Activated naive CD4-positive, alpha-beta T cell treated with anti-CD3 and anti-CD28 coated beads, Interleukin-2, amount 50 U/mL, for 72 hours (primary cell): ENCODE results near the gene CMBL. TPM values are rescaled to one million over a fixed set of nuclear protein-coding genes. Genes with fewer than 3 reads are reported as not detected.
"Not testable (repeated sequence)": the region's sequence is repeated elsewhere in the genome, so short reads cannot be mapped to it uniquely, and the experiment has no call there.

Experiments
- ATAC-seq, 2 donors: fragments of 150-1000 bp; cut with Tn5 transposase; 2 replicates each; pipeline ENCODE4 v1.10.0; 2021; ENCODE audit warnings: mild to moderate bottlenecking in 2 of 2, moderate library complexity in 2 of 2
- DNase-seq, 2 donors: peaks; one replicate each; pipeline ENCODE4 v3.0.0; 2021 to 2022; ENCODE audit warnings: low spot score in 2 of 2
- H3K27ac Mint-ChIP-seq, 2 donors: one replicate each; pipeline ENCODE4 v1.8.0; 2022; ENCODE audit warnings: mild to moderate bottlenecking in 2 of 2, mixed read lengths in 2 of 2
- H3K36me3 Mint-ChIP-seq, 2 donors: one replicate each; pipeline ENCODE4 v1.8.0; 2022; ENCODE audit warnings: mixed read lengths in 2 of 2
- H3K9me3 Mint-ChIP-seq, 2 donors: one replicate each; pipeline ENCODE4 v1.8.0; 2022; ENCODE audit warnings: mixed read lengths in 2 of 2
- total RNA-seq, 2 donors: library from RNA; stranded (reverse); gene quantifications; one replicate each; pipeline ENCODE4 v1.2.3, GENCODE V29; 2022

CMBL gene
- total RNA-seq, 2 donors from 2014 or later = 0.80 to 1.7 TPM

DNA sequence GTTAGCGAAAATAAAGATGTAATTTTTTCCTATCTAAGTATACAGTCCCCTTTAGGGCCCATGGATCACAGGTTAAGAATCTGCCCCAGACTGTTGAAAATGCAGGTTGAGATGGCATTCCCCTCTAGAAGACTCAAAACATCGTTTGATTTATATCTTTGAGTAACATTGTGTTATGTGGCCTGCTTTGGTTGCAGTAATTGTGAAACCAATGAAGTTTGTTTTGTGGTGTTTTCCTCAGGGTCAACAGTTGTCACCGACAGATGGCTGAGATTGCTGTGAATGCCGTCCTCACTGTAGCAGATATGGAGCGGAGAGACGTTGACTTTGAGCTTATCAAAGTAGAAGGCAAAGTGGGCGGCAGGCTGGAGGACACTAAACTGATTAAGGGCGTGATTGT is 49.8 kb downstream of the CMBL start:
- Mint-ChIP-seq H3K27ac (peak overlapping the region; percentile 62 to 91), H3K9me3 (no peaks in the 10 kb centered on the region), H3K36me3 (peaks cover 40 to 52% of the 10 kb centered on the region in 2 donors)
- ATAC-seq (peak in 1 of 2 donors; percentile 85), DNase-seq (no peak)

DNA sequence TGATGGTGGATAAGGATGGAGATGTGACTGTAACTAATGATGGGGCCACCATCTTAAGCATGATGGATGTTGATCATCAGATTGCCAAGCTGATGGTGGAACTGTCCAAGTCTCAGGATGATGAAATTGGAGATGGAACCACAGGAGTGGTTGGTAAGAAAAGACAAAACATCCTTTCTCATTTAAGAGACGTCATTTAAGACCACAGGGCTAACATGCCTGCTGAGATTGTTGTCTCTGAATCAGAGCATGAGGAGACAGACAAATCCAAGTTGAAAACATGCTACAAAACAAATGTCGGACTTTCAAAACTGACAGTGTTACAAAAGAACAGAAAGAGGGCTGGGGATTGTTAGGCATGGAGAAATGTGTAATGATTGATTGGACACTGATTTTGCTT is 53.0 kb downstream of the CMBL start:
- Mint-ChIP-seq H3K27ac (peak overlapping the region in 1 of 2 donors; percentile 6), H3K36me3 (peaks cover 47 to 57% of the 10 kb centered on the region in 2 donors), H3K9me3 (no peaks in the 10 kb centered on the region)
- DNase-seq = no peak
- ATAC-seq = no peak

DNA sequence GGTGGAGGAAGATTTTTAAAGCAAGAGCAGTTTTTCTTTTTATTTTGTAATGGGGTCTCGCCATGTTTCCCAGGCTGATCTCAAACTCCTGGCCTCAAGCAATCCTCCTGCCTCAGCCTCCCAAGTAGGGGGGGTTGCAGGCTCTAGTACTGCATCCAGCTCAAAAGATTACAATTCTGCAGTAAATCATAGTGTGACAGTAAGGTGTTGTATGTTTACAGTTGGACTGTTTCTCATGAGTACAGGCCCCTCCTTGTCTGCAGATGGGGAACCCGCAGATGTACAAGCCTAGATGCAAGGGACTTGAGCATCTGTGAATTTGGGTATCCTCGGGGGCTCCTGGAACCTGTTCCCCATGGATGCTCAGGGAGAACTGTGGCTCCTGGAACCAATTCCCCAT is 54.3 kb downstream of the CMBL start:
- DNase-seq (no peak), ATAC-seq (no peak)
- peaks cover 49 to 50% of the 10 kb centered on the region in 2 donors for H3K36me3 Mint-ChIP-seq
- peak overlapping the region in 1 of 2 donors; percentile 55 for H3K27ac Mint-ChIP-seq
- no peaks in the 10 kb centered on the region for H3K9me3 Mint-ChIP-seq

DNA sequence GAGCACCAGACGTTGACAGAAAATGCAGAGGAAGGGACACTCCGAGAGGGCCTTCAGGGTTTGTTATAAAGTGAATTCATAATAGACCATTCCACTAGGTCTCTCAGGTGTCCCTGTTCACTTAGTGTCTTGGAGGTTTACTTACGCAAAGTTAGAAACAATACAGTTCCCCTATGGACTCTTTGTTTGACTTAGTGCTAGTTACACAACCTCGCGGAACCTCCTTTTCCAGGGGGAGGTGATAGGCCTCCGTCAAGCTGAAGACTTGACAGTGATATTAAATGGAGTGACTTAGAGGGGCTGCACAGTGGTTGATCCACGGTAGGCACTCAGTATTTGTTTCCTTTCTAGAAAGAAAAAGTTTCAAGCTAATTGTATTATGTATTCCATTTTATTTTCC is 56.3 kb downstream of the CMBL start:
- peaks cover 42 to 47% of the 10 kb centered on the region in 2 donors for H3K36me3 Mint-ChIP-seq
- peak overlapping the region; percentile 96 to 99 for H3K27ac Mint-ChIP-seq
- no peaks in the 10 kb centered on the region for H3K9me3 Mint-ChIP-seq
- DNase-seq = no peak
- no peak for ATAC-seq

DNA sequence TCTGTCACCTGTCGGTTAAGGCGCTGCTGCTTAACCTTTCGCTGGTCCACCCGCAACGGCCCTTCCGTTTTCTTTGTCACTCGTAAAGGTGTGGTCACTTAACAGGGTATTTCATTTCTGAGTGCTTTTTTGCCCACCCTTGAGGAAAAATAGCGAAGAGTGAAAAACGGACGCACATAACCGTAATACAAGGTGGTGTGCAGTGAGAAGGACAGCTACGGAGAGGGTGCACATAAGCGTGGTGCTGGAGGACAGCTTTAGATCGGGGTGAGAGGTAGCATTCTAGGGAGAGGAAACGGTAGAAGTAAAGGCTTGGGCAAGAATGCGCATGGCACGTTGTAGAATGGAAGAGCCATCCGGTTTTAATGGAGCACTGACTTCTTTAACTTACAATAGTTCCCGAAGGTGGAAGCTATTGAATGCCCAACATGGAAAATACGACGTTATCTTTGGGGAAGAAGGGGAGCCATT is 56.9 kb downstream of the CMBL start:
- DNase-seq = no peak
- Mint-ChIP-seq H3K9me3 (no peaks in the 10 kb centered on the region), H3K36me3 (peaks cover 38 to 44% of the 10 kb centered on the region in 2 donors), H3K27ac (peak overlapping the region; percentile 96 to 99)
- ATAC-seq = peak in 1 of 2 donors; percentile 11

DNA sequence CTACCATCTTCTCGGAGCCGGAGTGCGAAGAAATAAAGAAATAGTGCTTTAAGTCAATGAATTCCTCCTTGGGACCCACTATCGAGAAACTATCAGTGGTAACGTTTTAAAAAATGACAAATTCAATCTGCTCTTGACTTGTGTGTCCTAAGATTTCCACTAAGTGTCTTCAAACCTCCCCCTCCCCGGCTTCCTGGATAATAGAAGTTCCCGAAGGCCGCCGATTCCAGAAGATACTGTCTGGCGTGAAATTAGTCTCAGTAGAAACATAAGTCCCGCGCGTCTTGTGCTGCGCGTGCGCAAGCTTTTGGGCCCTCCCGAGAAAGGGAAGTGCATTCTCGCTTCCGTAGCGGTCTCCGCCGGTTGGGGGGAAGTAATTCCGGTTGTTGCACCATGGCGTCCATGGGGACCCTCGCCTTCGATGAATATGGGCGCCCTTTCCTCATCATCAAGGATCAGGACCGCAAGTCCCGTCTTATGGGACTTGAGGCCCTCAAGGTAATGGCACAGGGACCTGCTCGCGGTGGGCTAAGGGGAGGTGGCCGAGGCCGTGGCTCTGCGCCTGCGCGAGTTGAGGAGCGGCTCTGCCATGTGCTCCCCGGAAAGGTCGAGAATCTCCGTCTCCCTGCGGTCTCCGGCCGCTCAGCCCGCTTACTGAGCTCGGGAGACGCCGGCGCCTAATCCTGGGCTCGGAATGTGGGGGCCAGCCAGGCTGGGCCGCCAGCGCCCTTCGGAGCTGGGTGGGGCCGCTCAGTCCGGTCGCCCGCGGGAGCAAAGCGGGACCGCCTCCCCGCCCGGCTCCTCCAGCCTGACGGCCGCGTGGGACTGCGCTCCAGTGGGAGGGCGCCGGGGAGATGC is 57.5 kb downstream of the CMBL start, which contains the start of gene CCT5:
TSS of gene CCT5 (plus strand) at position 333 of the 858 bp plus-strand sequence. CDS start at position 394, 61 bp downstream.
- H3K9me3 Mint-ChIP-seq = no peaks in the 10 kb centered on the region
- peak; percentile 81 to 86 for ATAC-seq
- H3K27ac Mint-ChIP-seq = peak within 1 kb of the TSS; percentile 99 to 100
- H3K36me3 Mint-ChIP-seq = peaks cover 31 to 41% of the 10 kb centered on the region in 2 donors
- peak; percentile 80 to 94 for DNase-seq

DNA sequence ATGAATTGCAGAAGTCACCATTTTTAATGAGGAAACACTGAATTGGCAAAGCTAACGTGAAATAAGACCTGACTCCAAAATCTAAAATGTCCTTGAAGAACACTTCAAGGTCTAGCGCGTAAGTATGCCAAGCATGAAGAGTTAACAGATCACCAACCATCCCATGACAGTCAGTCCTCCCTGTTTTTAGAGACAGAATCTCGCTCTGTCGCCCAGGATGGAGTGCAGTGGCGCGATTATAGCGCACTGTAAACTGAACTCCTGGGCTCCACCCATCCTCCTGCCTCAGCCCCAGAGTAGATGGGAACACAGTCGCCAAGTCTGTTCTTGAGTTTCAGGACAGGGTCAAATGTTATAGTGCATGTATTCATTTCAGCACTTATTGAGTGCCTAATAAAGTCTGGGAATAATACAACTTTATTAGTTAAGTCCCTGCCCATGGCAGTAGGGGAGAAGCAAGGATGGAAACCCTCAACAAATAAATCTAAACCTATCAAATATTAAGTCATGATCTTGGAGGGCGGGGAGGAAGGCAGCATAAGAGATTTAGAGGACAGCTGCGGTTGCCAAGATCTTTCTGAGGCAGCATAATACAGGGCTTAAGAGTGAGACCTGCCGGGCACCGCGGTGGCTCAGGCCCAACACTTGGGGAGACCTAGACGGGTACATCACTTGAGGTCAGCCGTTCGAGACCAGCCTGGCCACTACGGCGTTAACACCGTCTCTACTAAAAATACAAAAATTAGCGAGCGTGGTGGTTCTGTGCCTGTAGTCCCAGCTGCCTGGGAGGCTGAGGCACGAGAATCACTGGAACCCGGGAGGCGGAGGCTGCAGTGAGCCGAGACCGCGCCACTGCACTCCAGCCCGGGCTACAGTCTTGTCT is 59.1 kb downstream of the CMBL start:
- Mint-ChIP-seq H3K27ac (peak overlapping the region; percentile 99 to 100), H3K9me3 (no peaks in the 10 kb centered on the region), H3K36me3 (peaks cover 23 to 33% of the 10 kb centered on the region in 2 donors)
- no peak for DNase-seq
- peak; percentile 2 to 6 for ATAC-seq

DNA sequence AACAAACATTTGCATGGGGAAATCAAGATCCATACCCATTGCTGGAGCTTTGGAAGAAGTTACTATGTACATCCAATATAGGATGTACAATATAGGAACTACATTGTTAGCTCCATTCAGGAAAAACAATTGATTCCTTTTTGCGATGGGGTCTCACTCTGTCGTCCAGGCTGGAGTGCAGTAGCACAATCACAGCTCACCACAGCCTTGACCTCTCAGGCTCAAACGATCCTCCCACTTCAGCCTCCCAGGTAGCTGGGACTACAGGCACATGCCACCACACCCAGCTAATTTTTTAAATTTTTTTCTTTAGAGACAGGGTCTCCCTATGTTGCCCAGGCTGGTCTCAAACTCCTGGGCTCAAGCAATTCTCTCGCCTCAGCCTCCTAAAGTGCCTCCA is 60.5 kb downstream of the CMBL start:
- H3K9me3 Mint-ChIP-seq, H3K27ac Mint-ChIP-seq, DNase-seq, ATAC-seq: not testable (repeated sequence)
- H3K36me3 Mint-ChIP-seq = peaks cover 22 to 32% of the 10 kb centered on the region in 2 donors

DNA sequence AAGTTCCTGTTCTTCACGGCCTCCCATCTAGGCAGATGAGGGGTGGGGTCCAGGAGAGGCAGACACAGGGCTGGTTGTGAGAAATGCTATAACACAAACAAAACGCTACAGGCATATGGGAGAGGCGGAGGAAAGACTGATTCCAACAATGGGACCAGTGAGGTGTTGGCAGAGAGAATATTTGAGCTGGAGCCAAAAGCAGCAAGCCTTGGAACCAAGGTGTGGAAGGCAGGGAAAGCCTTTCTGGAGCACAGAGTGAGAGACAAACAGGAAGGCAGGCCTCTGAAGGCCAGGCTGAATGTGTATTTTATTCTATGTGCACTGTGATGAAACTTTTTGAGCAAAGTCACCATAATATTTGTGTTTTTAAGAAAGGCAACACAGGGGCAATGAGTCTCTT is 60.9 kb downstream of the CMBL start:
- Mint-ChIP-seq H3K27ac (no peak overlapping the region), H3K9me3 (no peaks in the 10 kb centered on the region), H3K36me3 (peaks cover 17 to 28% of the 10 kb centered on the region in 2 donors)
- DNase-seq = no peak
- ATAC-seq = no peak

DNA sequence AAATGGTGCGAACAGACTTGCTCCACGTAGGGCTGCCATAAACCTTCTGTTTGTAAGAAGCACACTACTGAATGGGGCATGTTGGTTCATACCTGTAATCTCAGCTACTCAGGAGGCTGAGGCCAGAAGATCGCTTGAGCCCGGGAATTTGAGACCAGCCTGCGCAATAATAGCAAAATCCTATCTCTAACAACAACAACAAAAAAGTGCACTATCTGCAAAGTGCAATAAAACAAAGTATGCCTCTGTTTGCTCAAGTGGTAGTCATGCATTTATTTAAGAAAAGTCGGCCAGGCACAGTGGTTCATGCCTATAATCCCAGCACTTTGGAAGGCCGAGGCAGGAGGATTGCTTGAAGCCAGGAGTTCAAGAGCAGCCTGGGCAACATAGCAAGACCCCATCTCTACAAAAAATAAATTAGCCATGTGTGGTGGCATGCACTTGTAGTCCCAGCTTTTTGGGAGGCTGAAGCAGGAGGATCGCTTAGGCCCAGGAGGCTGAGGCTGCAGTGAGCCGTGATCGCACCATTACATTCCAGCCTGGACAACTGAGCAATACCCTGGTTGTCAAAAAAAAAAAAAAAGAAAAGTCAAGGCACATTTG is 63.3 kb downstream of the CMBL start:
- ATAC-seq = no peak
- no peak for DNase-seq
- Mint-ChIP-seq H3K27ac (no peak overlapping the region), H3K36me3 (peaks cover 5 to 15% of the 10 kb centered on the region in 2 donors), H3K9me3 (no peaks in the 10 kb centered on the region)

DNA sequence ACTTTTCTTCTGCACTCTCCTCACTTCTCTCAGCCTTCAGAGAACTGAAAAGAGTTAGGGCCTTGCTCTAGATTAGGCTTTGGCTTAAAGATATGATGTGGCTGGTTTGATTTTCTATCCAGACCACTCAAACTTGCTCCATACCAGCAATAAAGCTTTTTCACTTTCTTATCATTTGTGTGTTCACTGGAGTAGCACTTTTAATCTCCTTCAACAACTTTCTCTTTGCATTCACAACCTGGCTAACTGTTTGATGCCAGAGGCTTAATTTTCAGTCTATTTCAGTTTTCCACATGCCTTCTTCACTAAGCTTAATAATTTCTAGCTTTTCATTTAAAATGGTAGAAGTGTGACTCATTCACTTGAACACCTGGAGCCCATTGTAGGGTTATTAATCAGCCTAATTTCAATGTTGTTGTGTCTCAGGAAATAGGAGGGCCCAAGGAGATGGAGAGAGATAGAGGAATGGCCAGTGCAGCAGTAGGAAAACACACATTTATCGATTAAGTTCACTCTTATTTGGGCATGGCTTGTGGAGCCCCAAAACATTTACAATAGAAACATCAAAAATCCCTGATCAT is 64.0 kb downstream of the CMBL start:
- H3K36me3 Mint-ChIP-seq = peaks cover 5 to 13% of the 10 kb centered on the region in 2 donors
- no peak for DNase-seq

DNA sequence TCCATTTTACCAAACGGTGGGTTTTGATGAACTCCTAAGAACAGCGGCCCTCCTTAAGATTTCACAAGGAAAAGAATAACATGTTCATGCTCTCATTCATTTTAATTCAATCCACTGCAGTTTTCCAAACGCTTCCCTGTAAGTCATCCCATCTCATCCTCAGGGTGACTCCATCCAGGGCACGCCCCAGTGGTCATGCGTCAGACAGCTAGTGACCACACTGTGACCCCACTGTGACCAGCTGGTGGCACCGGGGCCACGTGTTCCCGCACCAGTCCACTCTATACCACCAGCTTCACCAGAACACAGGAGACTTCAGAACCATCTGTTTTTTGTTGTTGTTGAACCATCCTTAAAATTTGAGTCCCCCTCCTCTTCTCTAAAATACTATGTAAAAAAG is 72.4 kb downstream of the CMBL start:
- DNase-seq (no peak), ATAC-seq (no peak)
- Mint-ChIP-seq H3K36me3 (peaks cover 0 to 17% of the 10 kb centered on the region in 2 donors), H3K27ac (no peak overlapping the region), H3K9me3 (no peaks in the 10 kb centered on the region)

More for the DNA sequence above, 64.0 kb downstream of the CMBL start:
- Mint-ChIP-seq H3K9me3 (no peaks in the 10 kb centered on the region), H3K27ac (peak overlapping the region in 1 of 2 donors; percentile 17)
- ATAC-seq = peak in 1 of 2 donors; percentile 67

DNA sequence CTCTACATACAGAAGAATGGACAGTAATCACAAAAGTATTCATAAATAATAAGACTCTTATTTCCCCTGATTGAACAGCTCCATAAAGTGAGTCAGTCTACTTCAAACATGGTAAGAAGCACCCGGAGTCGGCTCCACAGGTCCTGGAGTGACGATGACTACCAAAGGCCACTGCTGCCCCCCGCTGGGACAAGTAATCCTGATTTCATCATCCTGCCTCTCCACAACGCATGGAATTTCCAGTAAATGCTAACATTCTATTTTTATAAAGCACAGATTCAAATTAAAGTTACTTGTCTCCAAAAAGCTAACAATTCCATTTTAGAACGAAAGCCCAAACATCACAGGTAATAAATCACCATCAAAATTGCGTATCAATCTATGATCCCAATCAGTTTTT is 74.2 kb downstream of the CMBL start:
- H3K9me3 Mint-ChIP-seq = no peaks in the 10 kb centered on the region
- peaks cover 0 to 18% of the 10 kb centered on the region in 2 donors for H3K36me3 Mint-ChIP-seq
- ATAC-seq (no peak), DNase-seq (no peak)
- H3K27ac Mint-ChIP-seq = no peak overlapping the region

DNA sequence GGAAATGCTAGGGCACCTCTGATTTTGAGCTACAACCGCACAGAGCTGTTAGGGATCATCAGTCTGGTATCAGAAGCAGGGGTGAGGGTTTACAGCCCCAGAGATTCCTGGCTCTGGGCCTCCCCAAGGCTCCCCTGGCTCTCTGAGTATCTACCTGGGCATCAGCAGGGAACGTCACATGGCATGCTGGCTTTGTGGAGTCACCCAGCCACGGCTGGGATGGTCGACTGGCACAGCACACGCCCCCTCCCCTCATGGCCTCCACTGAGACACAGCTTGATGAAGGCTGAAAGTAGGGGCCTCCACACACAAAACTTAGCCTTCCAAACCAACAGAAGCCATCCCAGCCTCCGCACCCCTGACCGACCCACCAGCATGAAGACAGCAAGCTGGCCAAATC is 74.7 kb downstream of the CMBL start:
- Mint-ChIP-seq H3K36me3 (peaks cover 0 to 16% of the 10 kb centered on the region in 2 donors), H3K27ac (no peak overlapping the region), H3K9me3 (no peaks in the 10 kb centered on the region)
- ATAC-seq = no peak
- DNase-seq = no peak

DNA sequence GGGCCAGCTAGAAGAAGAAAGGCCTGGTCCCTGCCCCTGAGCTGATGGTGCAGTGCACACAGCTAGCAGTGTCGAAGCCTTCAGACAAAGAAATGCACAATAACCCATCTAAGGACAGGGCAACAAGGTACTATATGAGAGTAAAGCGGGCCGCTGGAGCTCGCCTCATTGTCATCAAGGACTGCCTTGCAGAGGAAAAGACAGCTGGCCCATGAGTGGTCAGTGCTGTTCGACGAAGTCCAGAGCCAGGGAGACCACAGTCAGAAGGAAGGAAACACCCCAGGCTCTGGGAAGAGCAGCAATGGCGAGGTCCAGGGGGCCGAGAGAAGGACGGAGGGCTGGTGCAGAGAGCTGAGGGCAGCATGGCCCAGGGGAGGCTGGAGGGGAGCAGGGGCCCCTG is 75.3 kb downstream of the CMBL start:
- peaks cover under 1 to 17% of the 10 kb centered on the region in 2 donors for H3K36me3 Mint-ChIP-seq
- no peak for ATAC-seq
- no peaks in the 10 kb centered on the region for H3K9me3 Mint-ChIP-seq
- no peak overlapping the region for H3K27ac Mint-ChIP-seq
- DNase-seq = no peak
